WTC11 (cell line): ENCODE data around the gene FILIP1L.

Experiments
- ATF1 ChIP-seq: sonication (generic); formaldehyde crosslinking; IDR thresholded peaks from 2 replicates; pipeline ENCODE4 v1.8.1; 2023; ENCODE audit warnings: mild to moderate bottlenecking, moderate library complexity, missing genetic modification reagents
- CREB1 ChIP-seq: sonication (generic); formaldehyde crosslinking; IDR thresholded peaks from 2 replicates; pipeline ENCODE4 v1.8.0; 2023; ENCODE audit warnings: mild to moderate bottlenecking, missing genetic modification reagents
- FOXJ3 ChIP-seq: sonication (generic); formaldehyde crosslinking; IDR thresholded peaks from 2 replicates; pipeline ENCODE4 v1.9.0; 2021; ENCODE audit warnings: missing genetic modification reagents, mild to moderate bottlenecking, borderline replicate concordance
- JUN ChIP-seq: sonication (generic); formaldehyde crosslinking; IDR thresholded peaks from 2 replicates; pipeline ENCODE4 v1.8.0; 2023; ENCODE audit warnings: mild to moderate bottlenecking, missing genetic modification reagents
- TF ChIP-seq, protein P1 (sequence below): fragments of 200-600 bp; IDR thresholded peaks from 2 replicates; pipeline ENCODE4 v1.8.0; 2022; ENCODE audit warnings: antibody characterized with exemption
- TF ChIP-seq, protein P2 (sequence below): sonication (generic); formaldehyde crosslinking; IDR thresholded peaks from 2 replicates; pipeline ENCODE4 v1.8.1; 2023; ENCODE audit warnings: mild to moderate bottlenecking, missing genetic modification reagents, moderate library complexity
- TF ChIP-seq, protein P3 (sequence below): sonication (generic); formaldehyde crosslinking; IDR thresholded peaks from 2 replicates; pipeline ENCODE4 v1.8.0; 2022; ENCODE audit warnings: mild to moderate bottlenecking, missing genetic modification reagents
- TF ChIP-seq, protein P4 (sequence below): sonication (generic); formaldehyde crosslinking; IDR thresholded peaks from 2 replicates; pipeline ENCODE4 v1.8.0; 2022; ENCODE audit warnings: mild to moderate bottlenecking, missing genetic modification reagents

DNA sequence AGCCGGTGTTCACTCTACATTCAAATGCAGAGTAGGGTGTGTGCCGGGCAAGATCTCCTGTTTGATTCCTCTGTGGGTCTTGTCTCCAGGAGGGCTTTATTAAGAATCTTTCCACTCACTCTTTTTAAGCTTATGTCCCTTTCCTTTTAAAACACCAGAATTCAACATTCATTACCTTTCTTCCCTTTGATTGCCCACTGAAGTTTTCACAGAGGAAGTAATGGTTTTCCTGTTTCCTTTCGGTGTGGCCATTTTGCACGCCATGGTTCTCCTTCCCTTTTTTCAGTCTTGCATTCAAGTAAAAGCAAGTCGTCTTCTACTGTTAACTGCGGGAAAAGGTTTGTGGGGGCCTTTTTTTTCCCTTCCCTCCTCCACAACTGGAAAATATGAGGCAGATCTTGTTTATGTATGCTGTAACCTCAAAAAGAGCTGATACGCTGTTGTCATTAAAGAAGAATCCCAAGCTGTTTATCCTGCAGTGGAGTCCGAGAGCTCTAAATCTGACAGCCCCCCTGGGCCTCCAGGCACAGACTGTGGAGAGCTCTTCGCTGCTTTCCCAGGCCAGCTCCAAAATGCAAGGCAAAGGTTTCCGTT is 40.5 kb downstream of the FILIP1L start:
- TF ChIP-seq, protein P1, sequence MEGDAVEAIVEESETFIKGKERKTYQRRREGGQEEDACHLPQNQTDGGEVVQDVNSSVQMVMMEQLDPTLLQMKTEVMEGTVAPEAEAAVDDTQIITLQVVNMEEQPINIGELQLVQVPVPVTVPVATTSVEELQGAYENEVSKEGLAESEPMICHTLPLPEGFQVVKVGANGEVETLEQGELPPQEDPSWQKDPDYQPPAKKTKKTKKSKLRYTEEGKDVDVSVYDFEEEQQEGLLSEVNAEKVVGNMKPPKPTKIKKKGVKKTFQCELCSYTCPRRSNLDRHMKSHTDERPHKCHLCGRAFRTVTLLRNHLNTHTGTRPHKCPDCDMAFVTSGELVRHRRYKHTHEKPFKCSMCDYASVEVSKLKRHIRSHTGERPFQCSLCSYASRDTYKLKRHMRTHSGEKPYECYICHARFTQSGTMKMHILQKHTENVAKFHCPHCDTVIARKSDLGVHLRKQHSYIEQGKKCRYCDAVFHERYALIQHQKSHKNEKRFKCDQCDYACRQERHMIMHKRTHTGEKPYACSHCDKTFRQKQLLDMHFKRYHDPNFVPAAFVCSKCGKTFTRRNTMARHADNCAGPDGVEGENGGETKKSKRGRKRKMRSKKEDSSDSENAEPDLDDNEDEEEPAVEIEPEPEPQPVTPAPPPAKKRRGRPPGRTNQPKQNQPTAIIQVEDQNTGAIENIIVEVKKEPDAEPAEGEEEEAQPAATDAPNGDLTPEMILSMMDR = no peak
- TF ChIP-seq, protein P2, sequence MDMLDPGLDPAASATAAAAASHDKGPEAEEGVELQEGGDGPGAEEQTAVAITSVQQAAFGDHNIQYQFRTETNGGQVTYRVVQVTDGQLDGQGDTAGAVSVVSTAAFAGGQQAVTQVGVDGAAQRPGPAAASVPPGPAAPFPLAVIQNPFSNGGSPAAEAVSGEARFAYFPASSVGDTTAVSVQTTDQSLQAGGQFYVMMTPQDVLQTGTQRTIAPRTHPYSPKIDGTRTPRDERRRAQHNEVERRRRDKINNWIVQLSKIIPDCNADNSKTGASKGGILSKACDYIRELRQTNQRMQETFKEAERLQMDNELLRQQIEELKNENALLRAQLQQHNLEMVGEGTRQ (CRISPR knock-in tag) = no peak
- TF ChIP-seq JUN (CRISPR knock-in tag) (no peak), FOXJ3 (CRISPR knock-in tag) (no peak), ATF1 (CRISPR knock-in tag) (no peak), CREB1 (no peak)
- TF ChIP-seq, protein P3, sequence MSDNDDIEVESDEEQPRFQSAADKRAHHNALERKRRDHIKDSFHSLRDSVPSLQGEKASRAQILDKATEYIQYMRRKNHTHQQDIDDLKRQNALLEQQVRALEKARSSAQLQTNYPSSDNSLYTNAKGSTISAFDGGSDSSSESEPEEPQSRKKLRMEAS = no peak
- TF ChIP-seq, protein P4, sequence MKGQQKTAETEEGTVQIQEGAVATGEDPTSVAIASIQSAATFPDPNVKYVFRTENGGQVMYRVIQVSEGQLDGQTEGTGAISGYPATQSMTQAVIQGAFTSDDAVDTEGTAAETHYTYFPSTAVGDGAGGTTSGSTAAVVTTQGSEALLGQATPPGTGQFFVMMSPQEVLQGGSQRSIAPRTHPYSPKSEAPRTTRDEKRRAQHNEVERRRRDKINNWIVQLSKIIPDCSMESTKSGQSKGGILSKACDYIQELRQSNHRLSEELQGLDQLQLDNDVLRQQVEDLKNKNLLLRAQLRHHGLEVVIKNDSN (CRISPR knock-in tag) = no peak
